SK-N-SH (cell line): ENCODE measurements around the gene NXNL2. TPM values are rescaled to one million over a fixed set of nuclear protein-coding genes. Genes with fewer than 3 reads are reported as not detected.

ENCODE experiments used
- CTCF ChIA-PET: fragments of 300-600, 350-600 bp; formaldehyde crosslinking; extraction: SDS; loops from one replicate; lab custom pipeline; 2021; lab: Yijun Ruan, JAX
- POLR2A ChIA-PET: fragments of 350-600 bp; sonication (Branson Sonifier 250); formaldehyde crosslinking; extraction: SDS; loops from one replicate; lab custom pipeline; 2020; ENCODE audit warnings: antibody characterized with exemption, inconsistent platforms; lab: Yijun Ruan, JAX
- DNase-seq: peaks from one replicate; pipeline ENCODE4 v3.0.0; 2012
- H2AFZ ChIP-seq: fragments of 200-600 bp; sonication (generic); 2 replicates; pipeline ENCODE4 v1.8.1; 2016; ENCODE audit warnings: antibody characterized with exemption, mild to moderate bottlenecking, low read depth
- H3F3A ChIP-seq: fragments of 200-600 bp; sonication (generic); replicated peaks from 2 replicates; pipeline ENCODE3; 2016; ENCODE audit warnings: antibody characterized with exemption, mild to moderate bottlenecking; ENCODE audit not compliant: insufficient read depth
- H3K27ac ChIP-seq, 2 experiments: fragments of 200-500 bp in 1 of 2; fragments of 200-600 bp in 1 of 2; sonication (Bioruptor generic) in 1 of 2; sonication (generic), shearing (Covaris generic) in 1 of 2; 2 replicates each; pipeline versions ENCODE4 v1.5.1 to v1.6.1; 2014 to 2016; ENCODE audit warnings: low read depth in 2 of 2, inconsistent platforms in 1 of 2, low read length in 1 of 2, mild to moderate bottlenecking in 1 of 2, mixed read lengths in 1 of 2
- H3K27me3 ChIP-seq: fragments of 200-600 bp; sonication (generic), shearing (Covaris generic); 2 replicates; pipeline ENCODE4 v1.6.1; 2016; ENCODE audit warnings: mixed run types; ENCODE audit not compliant: insufficient read depth
- H3K36me3 ChIP-seq, 2 experiments: fragments of 200-500 bp in 1 of 2; fragments of 200-600 bp in 1 of 2; sonication (Bioruptor generic) in 1 of 2; sonication (generic) in 1 of 2; replicated peaks in 1 of 2; 2 replicates each; pipeline versions ENCODE3 to v1.5.1; 2014 to 2016; ENCODE audit warnings: low read length in 1 of 2, mild to moderate bottlenecking in 1 of 2; ENCODE audit not compliant: insufficient read depth in 2 of 2, control insufficient read depth in 1 of 2
- H3K4me1 ChIP-seq, 2 experiments: fragments of 200-500 bp in 1 of 2; fragments of 200-600 bp in 1 of 2; sonication (Bioruptor generic) in 1 of 2; sonication (generic), shearing (Covaris generic) in 1 of 2; 2 replicates each; pipeline versions ENCODE4 v1.5.1 to v1.6.1; 2014 to 2016; ENCODE audit warnings: low read depth in 1 of 2, low read length in 1 of 2, mixed run types in 1 of 2; ENCODE audit not compliant: insufficient read depth in 2 of 2, control insufficient read depth in 1 of 2
- H3K4me2 ChIP-seq: fragments of 200-600 bp; sonication (generic), shearing (Covaris generic); 2 replicates; pipeline ENCODE4 v1.6.1; 2017; ENCODE audit warnings: mixed run types
- H3K4me3 ChIP-seq, 2 experiments: fragments of 200-500 bp in 1 of 2; fragments of 200-600 bp in 1 of 2; sonication (Bioruptor generic) in 1 of 2; sonication (generic), shearing (Covaris generic) in 1 of 2; 2 replicates each; pipeline versions ENCODE4 v1.5.1 to v1.8.1; 2014 to 2016; ENCODE audit warnings: low read depth in 2 of 2, inconsistent platforms in 1 of 2, low read length in 1 of 2, mild to moderate bottlenecking in 1 of 2, mixed read lengths in 1 of 2, moderate library complexity in 1 of 2
- H3K79me2 ChIP-seq: fragments of 200-600 bp; sonication (generic); 2 replicates; pipeline ENCODE4 v1.8.1; 2017; ENCODE audit warnings: mild to moderate bottlenecking; ENCODE audit not compliant: insufficient read depth
- H3K9ac ChIP-seq: fragments of 200-600 bp; sonication (generic); 2 replicates; pipeline ENCODE4 v1.6.1; 2017; ENCODE audit warnings: mixed run types
- H3K9me2 ChIP-seq: fragments of 200-600 bp; sonication (generic); 2 replicates; pipeline ENCODE4 v1.6.1; 2017; ENCODE audit warnings: mixed run types
- H3K9me3 ChIP-seq: fragments of 200-600 bp; sonication (generic); 2 replicates; pipeline ENCODE4 v1.6.1; 2017; ENCODE audit warnings: mixed run types, mild to moderate bottlenecking, moderate library complexity
- H4K20me1 ChIP-seq: fragments of 200-600 bp; sonication (generic); 2 replicates; pipeline ENCODE4 v1.6.1; 2017; ENCODE audit warnings: mild to moderate bottlenecking, mixed run types; ENCODE audit not compliant: insufficient read depth
- EP300 ChIP-seq, 2 experiments: IDR thresholded peaks; 2 replicates each; pipeline versions ENCODE4 v1.4.0 to v1.6.1; 2012; ENCODE audit warnings: borderline replicate concordance in 1 of 2, low read depth in 1 of 2, low read length in 1 of 2
- FOSL2 ChIP-seq: IDR thresholded peaks from 2 replicates; pipeline ENCODE4 v1.4.0; 2012; ENCODE audit warnings: low read depth, mild to moderate bottlenecking, moderate library complexity, borderline replicate concordance
- FOXM1 ChIP-seq: IDR thresholded peaks from 2 replicates; pipeline ENCODE4 v1.4.0; 2012; ENCODE audit warnings: low read depth, mild to moderate bottlenecking
- GABPA ChIP-seq: IDR thresholded peaks from 2 replicates; pipeline ENCODE4 v1.4.0; 2012; ENCODE audit warnings: low read depth, mild to moderate bottlenecking
- GATA2 ChIP-seq: sonication (generic); formaldehyde crosslinking; IDR thresholded peaks from 2 replicates; pipeline ENCODE4 v1.5.0; 2020; ENCODE audit warnings: mild to moderate bottlenecking, missing genetic modification reagents
- NFIC ChIP-seq: IDR thresholded peaks from 2 replicates; pipeline ENCODE4 v1.4.0; 2012; ENCODE audit warnings: borderline replicate concordance
- POLR2AphosphoS5 ChIP-seq: IDR thresholded peaks from 2 replicates; pipeline ENCODE4 v1.6.1; 2012; ENCODE audit warnings: low read depth, low read length
- RAD21 ChIP-seq: IDR thresholded peaks from 2 replicates; pipeline ENCODE4 v1.6.1; 2012; ENCODE audit warnings: mild to moderate bottlenecking, low read length
- RXRA ChIP-seq: IDR thresholded peaks from 2 replicates; pipeline ENCODE4 v1.4.0; 2012; ENCODE audit warnings: low read depth, mild to moderate bottlenecking, borderline replicate concordance
- SMC3 ChIP-seq: IDR thresholded peaks from 2 replicates; pipeline ENCODE4 v1.6.1; 2012; ENCODE audit warnings: low read depth, low read length, improper control_type of control experiment
- YY1 ChIP-seq: IDR thresholded peaks from 2 replicates; pipeline ENCODE4 v1.4.0; 2012; ENCODE audit warnings: low read depth, mild to moderate bottlenecking
- WGBS: methylation state at CpG from one replicate; pipeline ENCODE4 v1.1.6; 2017; ENCODE audit warnings: low lambda C conversion rate; 5-methylcytosine and 5-hydroxymethylcytosine counted together
- polyA plus RNA-seq, 3 experiments: library from polyadenylated mRNA; depleted of rRNA; stranded (reverse); fragments of >200 nt; gene quantifications; 2 replicates each; pipeline ENCODE4 v1.2.3, GENCODE V29; 2012
- TF ChIP-seq, protein P1 (sequence below): IDR thresholded peaks from 2 replicates; pipeline ENCODE4 v1.4.0; 2012; ENCODE audit warnings: low read depth
- TF ChIP-seq, protein P2 (sequence below): fragments of 150-350 bp; IDR thresholded peaks from 2 replicates; pipeline ENCODE4 v1.6.1; 2016; ENCODE audit warnings: mild to moderate bottlenecking, low read depth, low read length
- TF ChIP-seq, protein P3 (sequence below): IDR thresholded peaks from 2 replicates; pipeline ENCODE4 v1.6.1; 2012; ENCODE audit warnings: mild to moderate bottlenecking, low read depth, low read length, moderate library complexity
- TF ChIP-seq, protein P4 (sequence below): fragments of 200-600 bp; sonication (generic); IDR thresholded peaks from 2 replicates; pipeline ENCODE4 v1.6.1; 2017; ENCODE audit warnings: antibody characterized with exemption, mild to moderate bottlenecking, moderate library complexity
- TF ChIP-seq, protein P5 (sequence below): IDR thresholded peaks from 2 replicates; pipeline ENCODE4 v1.4.0; 2012; ENCODE audit warnings: low read depth, borderline replicate concordance

NXNL2 gene
- polyA plus RNA-seq, 1 of the 3 experiments (the other 2 are of a cell fraction): 3.1 TPM

DNA sequence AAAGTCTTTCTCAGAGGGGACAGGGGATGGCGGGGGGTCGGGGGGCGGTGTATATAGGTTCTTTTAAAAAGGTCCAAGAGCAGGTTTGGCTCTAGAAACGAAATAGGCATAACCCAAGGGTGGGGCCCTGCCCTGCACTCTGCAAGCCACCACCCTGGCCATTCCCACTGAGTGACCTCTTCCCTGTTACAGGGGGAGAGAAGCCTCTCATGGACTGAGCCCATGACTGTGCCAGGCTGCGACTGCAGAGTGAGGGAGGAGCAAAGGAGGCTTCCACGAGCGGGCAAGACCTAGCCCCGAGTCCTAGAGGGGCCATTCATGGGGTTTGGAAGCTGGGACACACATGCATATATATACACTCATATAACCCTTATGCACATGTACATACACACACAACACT is 10.1 kb upstream of the NXNL2 start:
- 88% methylated on average over 7 of the region's 8 CpGs for WGBS
- no peak overlapping the region for H3K27ac ChIP-seq
- H3K9ac ChIP-seq: no peak overlapping the region
- no peak overlapping the region for H2AFZ ChIP-seq
- TF ChIP-seq POLR2AphosphoS5 (no peak), RAD21 (no peak), FOSL2 (no peak), EP300 (IDR thresholded peaks at IDR 0.05; ENCODE audit: borderline replicate concordance in 1 of 2, low read depth in 1 of 2, low read length in 1 of 2) (no peak), GABPA (no peak), SMC3 (no peak), YY1 (no peak), RXRA (no peak), GATA2 (no peak), NFIC (no peak), FOXM1 (no peak)
- TF ChIP-seq, protein P1, sequence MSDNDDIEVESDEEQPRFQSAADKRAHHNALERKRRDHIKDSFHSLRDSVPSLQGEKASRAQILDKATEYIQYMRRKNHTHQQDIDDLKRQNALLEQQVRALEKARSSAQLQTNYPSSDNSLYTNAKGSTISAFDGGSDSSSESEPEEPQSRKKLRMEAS: no peak
- TF ChIP-seq, protein P2, sequence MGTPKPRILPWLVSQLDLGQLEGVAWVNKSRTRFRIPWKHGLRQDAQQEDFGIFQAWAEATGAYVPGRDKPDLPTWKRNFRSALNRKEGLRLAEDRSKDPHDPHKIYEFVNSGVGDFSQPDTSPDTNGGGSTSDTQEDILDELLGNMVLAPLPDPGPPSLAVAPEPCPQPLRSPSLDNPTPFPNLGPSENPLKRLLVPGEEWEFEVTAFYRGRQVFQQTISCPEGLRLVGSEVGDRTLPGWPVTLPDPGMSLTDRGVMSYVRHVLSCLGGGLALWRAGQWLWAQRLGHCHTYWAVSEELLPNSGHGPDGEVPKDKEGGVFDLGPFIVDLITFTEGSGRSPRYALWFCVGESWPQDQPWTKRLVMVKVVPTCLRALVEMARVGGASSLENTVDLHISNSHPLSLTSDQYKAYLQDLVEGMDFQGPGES: no peak
- TF ChIP-seq, protein P3, sequence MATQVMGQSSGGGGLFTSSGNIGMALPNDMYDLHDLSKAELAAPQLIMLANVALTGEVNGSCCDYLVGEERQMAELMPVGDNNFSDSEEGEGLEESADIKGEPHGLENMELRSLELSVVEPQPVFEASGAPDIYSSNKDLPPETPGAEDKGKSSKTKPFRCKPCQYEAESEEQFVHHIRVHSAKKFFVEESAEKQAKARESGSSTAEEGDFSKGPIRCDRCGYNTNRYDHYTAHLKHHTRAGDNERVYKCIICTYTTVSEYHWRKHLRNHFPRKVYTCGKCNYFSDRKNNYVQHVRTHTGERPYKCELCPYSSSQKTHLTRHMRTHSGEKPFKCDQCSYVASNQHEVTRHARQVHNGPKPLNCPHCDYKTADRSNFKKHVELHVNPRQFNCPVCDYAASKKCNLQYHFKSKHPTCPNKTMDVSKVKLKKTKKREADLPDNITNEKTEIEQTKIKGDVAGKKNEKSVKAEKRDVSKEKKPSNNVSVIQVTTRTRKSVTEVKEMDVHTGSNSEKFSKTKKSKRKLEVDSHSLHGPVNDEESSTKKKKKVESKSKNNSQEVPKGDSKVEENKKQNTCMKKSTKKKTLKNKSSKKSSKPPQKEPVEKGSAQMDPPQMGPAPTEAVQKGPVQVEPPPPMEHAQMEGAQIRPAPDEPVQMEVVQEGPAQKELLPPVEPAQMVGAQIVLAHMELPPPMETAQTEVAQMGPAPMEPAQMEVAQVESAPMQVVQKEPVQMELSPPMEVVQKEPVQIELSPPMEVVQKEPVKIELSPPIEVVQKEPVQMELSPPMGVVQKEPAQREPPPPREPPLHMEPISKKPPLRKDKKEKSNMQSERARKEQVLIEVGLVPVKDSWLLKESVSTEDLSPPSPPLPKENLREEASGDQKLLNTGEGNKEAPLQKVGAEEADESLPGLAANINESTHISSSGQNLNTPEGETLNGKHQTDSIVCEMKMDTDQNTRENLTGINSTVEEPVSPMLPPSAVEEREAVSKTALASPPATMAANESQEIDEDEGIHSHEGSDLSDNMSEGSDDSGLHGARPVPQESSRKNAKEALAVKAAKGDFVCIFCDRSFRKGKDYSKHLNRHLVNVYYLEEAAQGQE: no peak
- TF ChIP-seq, protein P4, sequence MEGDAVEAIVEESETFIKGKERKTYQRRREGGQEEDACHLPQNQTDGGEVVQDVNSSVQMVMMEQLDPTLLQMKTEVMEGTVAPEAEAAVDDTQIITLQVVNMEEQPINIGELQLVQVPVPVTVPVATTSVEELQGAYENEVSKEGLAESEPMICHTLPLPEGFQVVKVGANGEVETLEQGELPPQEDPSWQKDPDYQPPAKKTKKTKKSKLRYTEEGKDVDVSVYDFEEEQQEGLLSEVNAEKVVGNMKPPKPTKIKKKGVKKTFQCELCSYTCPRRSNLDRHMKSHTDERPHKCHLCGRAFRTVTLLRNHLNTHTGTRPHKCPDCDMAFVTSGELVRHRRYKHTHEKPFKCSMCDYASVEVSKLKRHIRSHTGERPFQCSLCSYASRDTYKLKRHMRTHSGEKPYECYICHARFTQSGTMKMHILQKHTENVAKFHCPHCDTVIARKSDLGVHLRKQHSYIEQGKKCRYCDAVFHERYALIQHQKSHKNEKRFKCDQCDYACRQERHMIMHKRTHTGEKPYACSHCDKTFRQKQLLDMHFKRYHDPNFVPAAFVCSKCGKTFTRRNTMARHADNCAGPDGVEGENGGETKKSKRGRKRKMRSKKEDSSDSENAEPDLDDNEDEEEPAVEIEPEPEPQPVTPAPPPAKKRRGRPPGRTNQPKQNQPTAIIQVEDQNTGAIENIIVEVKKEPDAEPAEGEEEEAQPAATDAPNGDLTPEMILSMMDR: no peak
- TF ChIP-seq, protein P5, sequence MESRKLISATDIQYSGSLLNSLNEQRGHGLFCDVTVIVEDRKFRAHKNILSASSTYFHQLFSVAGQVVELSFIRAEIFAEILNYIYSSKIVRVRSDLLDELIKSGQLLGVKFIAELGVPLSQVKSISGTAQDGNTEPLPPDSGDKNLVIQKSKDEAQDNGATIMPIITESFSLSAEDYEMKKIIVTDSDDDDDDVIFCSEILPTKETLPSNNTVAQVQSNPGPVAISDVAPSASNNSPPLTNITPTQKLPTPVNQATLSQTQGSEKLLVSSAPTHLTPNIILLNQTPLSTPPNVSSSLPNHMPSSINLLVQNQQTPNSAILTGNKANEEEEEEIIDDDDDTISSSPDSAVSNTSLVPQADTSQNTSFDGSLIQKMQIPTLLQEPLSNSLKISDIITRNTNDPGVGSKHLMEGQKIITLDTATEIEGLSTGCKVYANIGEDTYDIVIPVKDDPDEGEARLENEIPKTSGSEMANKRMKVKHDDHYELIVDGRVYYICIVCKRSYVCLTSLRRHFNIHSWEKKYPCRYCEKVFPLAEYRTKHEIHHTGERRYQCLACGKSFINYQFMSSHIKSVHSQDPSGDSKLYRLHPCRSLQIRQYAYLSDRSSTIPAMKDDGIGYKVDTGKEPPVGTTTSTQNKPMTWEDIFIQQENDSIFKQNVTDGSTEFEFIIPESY: no peak
- no peaks in the 10 kb centered on the region for H3K36me3 ChIP-seq
- 0 out of 2 replicates have a peak, but pooled peaks cover 6% of the 10 kb centered on the region for H3K79me2 ChIP-seq
- DNase-seq: no peak
- no peaks in the 10 kb centered on the region for H4K20me1 ChIP-seq
- CTCF ChIA-PET: no interaction called here
- POLR2A ChIA-PET: no interaction called here
- peaks cover 0 to 7% of the 10 kb centered on the region in 2 experiments; a peak in 1 of 4 replicates for H3K4me1 ChIP-seq
- no peaks in the 10 kb centered on the region for H3F3A ChIP-seq
- no peaks in the 10 kb centered on the region for H3K27me3 ChIP-seq
- no peaks in the 10 kb centered on the region for H3K9me3 ChIP-seq
- H3K4me3 ChIP-seq: no peak overlapping the region
- H3K9me2 ChIP-seq: no peaks in the 10 kb centered on the region
- no peak overlapping the region for H3K4me2 ChIP-seq
